ENCODE results near the gene TIAM2. TPM values are rescaled to one million over a fixed set of nuclear protein-coding genes. Genes with fewer than 3 reads are reported as not detected.

The TIAM2 gene
- total and polyA plus RNA-seq, 4 donors = 1.6 to 19.9 (median 11.6) TPM

- intact Hi-C loops (cut with DNase I) = no loop called here
- no peaks in the 10 kb centered on the region for H3K9me3 ChIP-seq (ENCODE audit: control insufficient read depth, low read length)
Measured at GRCh38 chr6:155075930-155076695, 81.0 kb downstream of the TIAM2 start.

GRCh38 chr6:155077331-155077730, 82.2 kb downstream of the TIAM2 start:
- H3K36me3 ChIP-seq (ENCODE audit: control insufficient read depth in 1 of 2, insufficient read depth in 2 of 2, low read length in 1 of 2) = no peaks in the 10 kb centered on the region
- no peak for DNase-seq
- no peaks in the 10 kb centered on the region for H3K9me3 ChIP-seq (ENCODE audit: control insufficient read depth, low read length)
- no peaks in the 10 kb centered on the region for H3K4me1 ChIP-seq (ENCODE audit: control insufficient read depth in 1 of 2, insufficient read depth in 2 of 2, low read length in 2 of 2)
- 7 to 8% methylated on average over 7 of the region's 7 CpGs for WGBS, 2 donors
- no peaks in the 10 kb centered on the region for H3K27me3 ChIP-seq (ENCODE audit: control insufficient read depth in 1 of 2, insufficient read depth in 2 of 2, low read length in 1 of 2)
- intact Hi-C loops (cut with DNase I) = no loop called here
- H3K27ac ChIP-seq (ENCODE audit: low read depth in 1 of 2, low read length in 2 of 2) = peak overlapping the region; percentile 85 to 88
- no peak overlapping the region for H3K4me3 ChIP-seq (ENCODE audit: low read length in 2 of 2)
- peak; percentile 69 for ATAC-seq (ENCODE audit: low FRiP score)

More at GRCh38 chr6:155075930-155076695, 81.0 kb downstream of the TIAM2 start:
- Histone ChIP-seq H3K4me1 (ENCODE audit: control insufficient read depth in 1 of 2, insufficient read depth in 2 of 2, low read length in 2 of 2) (no peaks in the 10 kb centered on the region), H3K27ac (ENCODE audit: low read depth in 1 of 2, low read length in 2 of 2) (peak overlapping the region; percentile 50 to 80), H3K4me3 (ENCODE audit: low read length in 2 of 2) (no peak overlapping the region), H3K36me3 (ENCODE audit: control insufficient read depth in 1 of 2, insufficient read depth in 2 of 2, low read length in 1 of 2) (no peaks in the 10 kb centered on the region), H3K27me3 (ENCODE audit: control insufficient read depth in 1 of 2, insufficient read depth in 2 of 2, low read length in 1 of 2) (no peaks in the 10 kb centered on the region)
- 95% methylated on average over 12 of the region's 12 CpGs for WGBS, 2 donors
- DNase-seq = no peak
- no peak for ATAC-seq (ENCODE audit: low FRiP score)

GRCh38 chr6:155077784-155078183, 82.7 kb downstream of the TIAM2 start:
- H3K9me3 ChIP-seq (ENCODE audit: control insufficient read depth, low read length) = no peaks in the 10 kb centered on the region

GRCh38 chr6:155078331-155078745, 83.2 kb downstream of the TIAM2 start:
- 40 to 45% methylated on average over 8 of the region's 8 CpGs for WGBS, 2 donors
- Histone ChIP-seq H3K4me1 (ENCODE audit: control insufficient read depth in 1 of 2, insufficient read depth in 2 of 2, low read length in 2 of 2) (no peaks in the 10 kb centered on the region), H3K9me3 (ENCODE audit: control insufficient read depth, low read length) (no peaks in the 10 kb centered on the region), H3K27me3 (ENCODE audit: control insufficient read depth in 1 of 2, insufficient read depth in 2 of 2, low read length in 1 of 2) (no peaks in the 10 kb centered on the region), H3K36me3 (ENCODE audit: control insufficient read depth in 1 of 2, insufficient read depth in 2 of 2, low read length in 1 of 2) (no peaks in the 10 kb centered on the region), H3K27ac (ENCODE audit: low read depth in 1 of 2, low read length in 2 of 2) (peak overlapping the region in 1 of 2 donors; percentile 85), H3K4me3 (ENCODE audit: low read length in 2 of 2) (no peak overlapping the region)
- peak in 1 of 2 donors; percentile 79 for DNase-seq
- ATAC-seq (ENCODE audit: low FRiP score) = peak; percentile 68
- intact Hi-C loops (cut with DNase I) = no loop called here

More at GRCh38 chr6:155077784-155078183, 82.7 kb downstream of the TIAM2 start:
- no peaks in the 10 kb centered on the region for H3K4me1 ChIP-seq (ENCODE audit: control insufficient read depth in 1 of 2, insufficient read depth in 2 of 2, low read length in 2 of 2)
- intact Hi-C loops (cut with DNase I) = no loop called here
- no peak overlapping the region for H3K4me3 ChIP-seq (ENCODE audit: low read length in 2 of 2)
- no peaks in the 10 kb centered on the region for H3K27me3 ChIP-seq (ENCODE audit: control insufficient read depth in 1 of 2, insufficient read depth in 2 of 2, low read length in 1 of 2)
- ATAC-seq (ENCODE audit: low FRiP score) = peak; percentile 57
- no peaks in the 10 kb centered on the region for H3K36me3 ChIP-seq (ENCODE audit: control insufficient read depth in 1 of 2, insufficient read depth in 2 of 2, low read length in 1 of 2)
- no peak for DNase-seq
- 46 to 60% methylated on average over 2 of the region's 2 CpGs for WGBS, 2 donors
- peak overlapping the region; percentile 85 to 88 for H3K27ac ChIP-seq (ENCODE audit: low read depth in 1 of 2, low read length in 2 of 2)

- H3K27me3 ChIP-seq (ENCODE audit: control insufficient read depth in 1 of 2, insufficient read depth in 2 of 2, low read length in 1 of 2) = no peaks in the 10 kb centered on the region
- H3K27ac ChIP-seq (ENCODE audit: low read depth in 1 of 2, low read length in 2 of 2) = no peak overlapping the region
- no peak overlapping the region for H3K4me3 ChIP-seq (ENCODE audit: low read length in 2 of 2)
- no peak for DNase-seq
- H3K9me3 ChIP-seq (ENCODE audit: control insufficient read depth, low read length) = no peaks in the 10 kb centered on the region
- no peaks in the 10 kb centered on the region for H3K36me3 ChIP-seq (ENCODE audit: control insufficient read depth in 1 of 2, insufficient read depth in 2 of 2, low read length in 1 of 2)
- intact Hi-C loops (cut with DNase I) = no loop called here
- H3K4me1 ChIP-seq (ENCODE audit: control insufficient read depth in 1 of 2, insufficient read depth in 2 of 2, low read length in 2 of 2) = peaks cover 0 to 3% of the 10 kb centered on the region in 2 donors
- no peak for ATAC-seq (ENCODE audit: low FRiP score)
- WGBS, 2 donors = 82 to 83% methylated on average over 7 of the region's 7 CpGs
Measured at GRCh38 chr6:155079985-155080452, 84.9 kb downstream of the TIAM2 start.

- no peak overlapping the region for H3K27ac ChIP-seq (ENCODE audit: low read depth in 1 of 2, low read length in 2 of 2)
- intact Hi-C loops (cut with DNase I) = no loop called here
- 82 to 85% methylated on average over 9 of the region's 9 CpGs for WGBS, 2 donors
Measured at GRCh38 chr6:155080881-155081845, 86.0 kb downstream of the TIAM2 start.

GRCh38 chr6:155084431-155085123, 89.5 kb downstream of the TIAM2 start:
- no peaks in the 10 kb centered on the region for H3K27me3 ChIP-seq (ENCODE audit: control insufficient read depth in 1 of 2, insufficient read depth in 2 of 2, low read length in 1 of 2)
- no peak for ATAC-seq (ENCODE audit: low FRiP score)
- H3K4me1 ChIP-seq (ENCODE audit: control insufficient read depth in 1 of 2, insufficient read depth in 2 of 2, low read length in 2 of 2) = peaks cover 2 to 3% of the 10 kb centered on the region in 2 donors
- H3K4me3 ChIP-seq (ENCODE audit: low read length in 2 of 2) = no peak overlapping the region
- intact Hi-C loops (cut with DNase I) = no loop called here
- H3K27ac ChIP-seq (ENCODE audit: low read depth in 1 of 2, low read length in 2 of 2) = no peak overlapping the region
- 79 to 82% methylated on average over 4 of the region's 4 CpGs for WGBS, 2 donors
- no peaks in the 10 kb centered on the region for H3K9me3 ChIP-seq (ENCODE audit: control insufficient read depth, low read length)
- H3K36me3 ChIP-seq (ENCODE audit: control insufficient read depth in 1 of 2, insufficient read depth in 2 of 2, low read length in 1 of 2) = no peaks in the 10 kb centered on the region
- no peak for DNase-seq

More at GRCh38 chr6:155080881-155081845, 86.0 kb downstream of the TIAM2 start:
- H3K4me1 ChIP-seq (ENCODE audit: control insufficient read depth in 1 of 2, insufficient read depth in 2 of 2, low read length in 2 of 2) = peaks cover 2 to 3% of the 10 kb centered on the region in 2 donors
- no peaks in the 10 kb centered on the region for H3K36me3 ChIP-seq (ENCODE audit: control insufficient read depth in 1 of 2, insufficient read depth in 2 of 2, low read length in 1 of 2)
- H3K4me3 ChIP-seq (ENCODE audit: low read length in 2 of 2) = no peak overlapping the region
- H3K27me3 ChIP-seq (ENCODE audit: control insufficient read depth in 1 of 2, insufficient read depth in 2 of 2, low read length in 1 of 2) = no peaks in the 10 kb centered on the region
- DNase-seq (no peak), ATAC-seq (ENCODE audit: low FRiP score) (no peak)
- no peaks in the 10 kb centered on the region for H3K9me3 ChIP-seq (ENCODE audit: control insufficient read depth, low read length)

GRCh38 chr6:155085582-155086257, 90.6 kb downstream of the TIAM2 start:
- H3K27me3 ChIP-seq (ENCODE audit: control insufficient read depth in 1 of 2, insufficient read depth in 2 of 2, low read length in 1 of 2) = no peaks in the 10 kb centered on the region
- no peak overlapping the region for H3K4me3 ChIP-seq (ENCODE audit: low read length in 2 of 2)
- no peaks in the 10 kb centered on the region for H3K36me3 ChIP-seq (ENCODE audit: control insufficient read depth in 1 of 2, insufficient read depth in 2 of 2, low read length in 1 of 2)
- ATAC-seq (ENCODE audit: low FRiP score) = no peak
- no peak overlapping the region for H3K27ac ChIP-seq (ENCODE audit: low read depth in 1 of 2, low read length in 2 of 2)
- no peak for DNase-seq
- H3K9me3 ChIP-seq (ENCODE audit: control insufficient read depth, low read length) = no peaks in the 10 kb centered on the region
- H3K4me1 ChIP-seq (ENCODE audit: control insufficient read depth in 1 of 2, insufficient read depth in 2 of 2, low read length in 2 of 2) = peaks cover 2 to 3% of the 10 kb centered on the region in 2 donors
- 37 to 48% methylated on average over 8 of the region's 8 CpGs for WGBS, 2 donors
- intact Hi-C loops (cut with DNase I) = no loop called here

Data from aorta (tissue), 5 donors.